Kidney epithelial cell (primary cell): ENCODE results near the gene CTSE. TPM values are rescaled to one million over a fixed set of nuclear protein-coding genes. Genes with fewer than 3 reads are reported as not detected.

Source experiments
- DNase-seq: peaks from one replicate; pipeline ENCODE4 v3.0.0-alpha.2; 2010; ENCODE audit warnings: low read depth
- H3K27me3 ChIP-seq: 2 replicates; pipeline ENCODE4 v1.6.0; 2011; ENCODE audit warnings: low read length; ENCODE audit not compliant: control insufficient read depth, insufficient read depth
- H3K36me3 ChIP-seq: 2 replicates; pipeline ENCODE4 v1.5.1; 2011; ENCODE audit warnings: low read length; ENCODE audit not compliant: control insufficient read depth, insufficient read depth
- H3K4me3 ChIP-seq: 2 replicates; pipeline ENCODE4 v1.5.1; 2011; ENCODE audit warnings: low read depth, mild to moderate bottlenecking, control low read depth, low read length
- CTCF ChIP-seq: IDR thresholded peaks from 2 replicates; pipeline ENCODE4 v1.5.1; 2011; ENCODE audit warnings: mild to moderate bottlenecking, moderate library complexity, low read length, control low read depth, inconsistent platforms; ENCODE audit not compliant: insufficient read depth, poor library complexity, severe bottlenecking
- total RNA-seq: library from RNA; depleted of rRNA; stranded (reverse); fragments of >200 nt; gene quantifications from 2 replicates; pipeline ENCODE4 v1.2.3, GENCODE V29; 2015

CTSE gene
- total RNA-seq, 1 donor from 2014 or later, result not detected

GRCh38 chr1:206048582-206048981 lies 24.9 kb upstream of the CTSE start:
- Histone ChIP-seq H3K27me3 (no peaks in the 10 kb centered on the region), H3K4me3 (no peak overlapping the region), H3K36me3 (no peaks in the 10 kb centered on the region)
- TF ChIP-seq CTCF, result no peak
- no peak for DNase-seq

GRCh38 chr1:206047271-206047670 lies 23.6 kb upstream of the CTSE start:
- no peak overlapping the region for H3K4me3 ChIP-seq
- H3K36me3 ChIP-seq, result no peaks in the 10 kb centered on the region
- no peak for TF ChIP-seq CTCF
- DNase-seq, result no peak
- H3K27me3 ChIP-seq, result no peaks in the 10 kb centered on the region

- TF ChIP-seq CTCF, result no peak
Measured at GRCh38 chr1:206041640-206042039, 17.9 kb upstream of the CTSE start.

GRCh38 chr1:206040328-206040727 lies 16.6 kb upstream of the CTSE start:
- H3K36me3 ChIP-seq, result no peaks in the 10 kb centered on the region
- no peak for DNase-seq
- H3K4me3 ChIP-seq, result no peak overlapping the region
- H3K27me3 ChIP-seq, result peaks cover 2% of the 10 kb centered on the region
- no peak for TF ChIP-seq CTCF

More at GRCh38 chr1:206041640-206042039, 17.9 kb upstream of the CTSE start:
- no peaks in the 10 kb centered on the region for H3K36me3 ChIP-seq
- DNase-seq, result no peak
- peaks cover 2% of the 10 kb centered on the region for H3K27me3 ChIP-seq
- no peak overlapping the region for H3K4me3 ChIP-seq

GRCh38 chr1:206039046-206039973 lies 15.6 kb upstream of the CTSE start:
- DNase-seq, result no peak
- no peak for TF ChIP-seq CTCF
- Histone ChIP-seq H3K27me3 (peaks cover 2% of the 10 kb centered on the region), H3K4me3 (no peak overlapping the region), H3K36me3 (no peaks in the 10 kb centered on the region)

- TF ChIP-seq CTCF, result no peak
- no peak for DNase-seq
- Histone ChIP-seq H3K36me3 (no peaks in the 10 kb centered on the region), H3K27me3 (peaks cover 2% of the 10 kb centered on the region), H3K4me3 (no peak overlapping the region)
Measured at GRCh38 chr1:206037581-206037980, 13.9 kb upstream of the CTSE start.
